ENCODE data around the gene EMILIN2. TPM values are rescaled to one million over a fixed set of nuclear protein-coding genes. Genes with fewer than 3 reads are reported as not detected.

EMILIN2 gene
- total and polyA plus RNA-seq, 2 donors from 2014 or later, result 4.3 to 24.0 TPM

GRCh38 chr18:2910261-2910660 lies 63.5 kb downstream of the EMILIN2 start:
- Histone ChIP-seq H3K9me3 (ENCODE audit: control insufficient read depth in 2 of 3, insufficient read depth in 1 of 3, low read length in 3 of 3) (no peaks in the 10 kb centered on the region), H3K9ac (ENCODE audit: low read length in 3 of 3) (no peak overlapping the region), H3K27me3 (ENCODE audit: control insufficient read depth, insufficient read depth, low read length) (no peaks in the 10 kb centered on the region), H3K36me3 (ENCODE audit: control insufficient read depth in 2 of 3, insufficient read depth in 3 of 3, low read length in 3 of 3) (peaks cover 0 to 7% (median 2%) of the 10 kb centered on the region in 3 donors), H3K4me1 (ENCODE audit: control insufficient read depth in 2 of 3, insufficient read depth in 2 of 3, low read depth in 1 of 3, low read length in 3 of 3) (peaks cover 0 to 3% (median 2%) of the 10 kb centered on the region in 3 donors), H3K27ac (ENCODE audit: low read depth in 2 of 2, low read length in 2 of 2) (no peak overlapping the region), H3K4me3 (ENCODE audit: low read length in 3 of 3) (no peak overlapping the region)
- peak in 2 of 5 donors; percentile 25 to 67 for DNase-seq
- TF ChIP-seq CTCF (IDR thresholded peaks at IDR 0.05; ENCODE audit: borderline replicate concordance, extremely low read depth, insufficient read depth), result no peak
- FAIRE-seq, result no peak
- intact Hi-C loops (cut with DNase I), result no loop called here

- no peak overlapping the region for H3K27ac ChIP-seq (ENCODE audit: low read depth in 2 of 2, low read length in 2 of 2)
- no peaks in the 10 kb centered on the region for H3K27me3 ChIP-seq (ENCODE audit: control insufficient read depth, insufficient read depth, low read length)
- no peak for DNase-seq
- no peak for FAIRE-seq
- no peak for TF ChIP-seq CTCF (IDR thresholded peaks at IDR 0.05; ENCODE audit: borderline replicate concordance, extremely low read depth, insufficient read depth)
- H3K4me1 ChIP-seq (ENCODE audit: control insufficient read depth in 2 of 3, insufficient read depth in 2 of 3, low read depth in 1 of 3, low read length in 3 of 3), result peaks cover 0 to 3% (median 2%) of the 10 kb centered on the region in 3 donors
- H3K36me3 ChIP-seq (ENCODE audit: control insufficient read depth in 2 of 3, insufficient read depth in 3 of 3, low read length in 3 of 3), result peaks cover 0 to 9% (median 3%) of the 10 kb centered on the region in 3 donors
- intact Hi-C loops (cut with DNase I), result no loop called here
- H3K9ac ChIP-seq (ENCODE audit: low read length in 3 of 3), result no peak overlapping the region
- H3K4me3 ChIP-seq (ENCODE audit: low read length in 3 of 3), result no peak overlapping the region
- H3K9me3 ChIP-seq (ENCODE audit: control insufficient read depth in 2 of 3, insufficient read depth in 1 of 3, low read length in 3 of 3), result no peaks in the 10 kb centered on the region
Measured at GRCh38 chr18:2910751-2911425, 64.1 kb downstream of the EMILIN2 start.

GRCh38 chr18:2911533-2911932 lies 64.7 kb downstream of the EMILIN2 start:
- TF ChIP-seq CTCF (IDR thresholded peaks at IDR 0.05; ENCODE audit: borderline replicate concordance, extremely low read depth, insufficient read depth), result no peak
- FAIRE-seq, result no peak
- Histone ChIP-seq H3K27ac (ENCODE audit: low read depth in 2 of 2, low read length in 2 of 2) (no peak overlapping the region), H3K4me1 (ENCODE audit: control insufficient read depth in 2 of 3, insufficient read depth in 2 of 3, low read depth in 1 of 3, low read length in 3 of 3) (peaks cover 2 to 3% (median 3%) of the 10 kb centered on the region in 3 donors), H3K27me3 (ENCODE audit: control insufficient read depth, insufficient read depth, low read length) (no peaks in the 10 kb centered on the region), H3K9me3 (ENCODE audit: control insufficient read depth in 2 of 3, insufficient read depth in 1 of 3, low read length in 3 of 3) (no peaks in the 10 kb centered on the region), H3K36me3 (ENCODE audit: control insufficient read depth in 2 of 3, insufficient read depth in 3 of 3, low read length in 3 of 3) (peaks cover 0 to 11% (median 8%) of the 10 kb centered on the region in 3 donors), H3K4me3 (ENCODE audit: low read length in 3 of 3) (no peak overlapping the region), H3K9ac (ENCODE audit: low read length in 3 of 3) (no peak overlapping the region)
- intact Hi-C loops (cut with DNase I), result no loop called here
- no peak for DNase-seq
